Kidney (tissue), 14 donors: ENCODE data around the gene OR52B6. TPM values are rescaled to one million over a fixed set of nuclear protein-coding genes. Genes with fewer than 3 reads are reported as not detected.

Source experiments
- DNase-seq, 5 donors: peaks; one replicate each; pipeline ENCODE4 v3.0.0-alpha.2; 2013 to 2020
- FAIRE-seq: peaks from 2 replicates; lab custom pipeline; 2012; peaks lifted over from hg19 to GRCh38; lab: Jason Lieb, UNC
- H3K27ac ChIP-seq, 2 donors: one replicate each; pipeline ENCODE4 v1.7.0; 2013; ENCODE audit warnings: low read depth in 2 of 2, low read length in 2 of 2, inconsistent platforms in 1 of 2
- H3K27me3 ChIP-seq: one replicate; pipeline ENCODE4 v1.7.1; 2013; ENCODE audit warnings: low read length, inconsistent platforms; ENCODE audit not compliant: control insufficient read depth, insufficient read depth
- H3K36me3 ChIP-seq, 3 donors: one replicate each; pipeline versions ENCODE4 v1.7.0 to v1.7.1; 2013; ENCODE audit warnings: low read length in 3 of 3, control low read depth in 1 of 3, inconsistent platforms in 1 of 3; ENCODE audit not compliant: insufficient read depth in 3 of 3, control insufficient read depth in 2 of 3
- H3K4me1 ChIP-seq, 3 donors: one replicate each; pipeline versions ENCODE4 v1.7.0 to v1.7.1; 2013; ENCODE audit warnings: low read length in 3 of 3, inconsistent platforms in 1 of 3, low read depth in 1 of 3; ENCODE audit not compliant: control insufficient read depth in 2 of 3, insufficient read depth in 2 of 3
- H3K4me3 ChIP-seq, 3 donors: one replicate each; pipeline versions ENCODE4 v1.7.0 to v1.8.1; 2013; ENCODE audit warnings: low read length in 3 of 3, control low read depth in 1 of 3, inconsistent platforms in 1 of 3
- H3K9ac ChIP-seq, 3 donors: one replicate each; pipeline versions ENCODE4 v1.7.0 to v1.7.1; 2013; ENCODE audit warnings: low read length in 3 of 3, control low read depth in 1 of 3, inconsistent platforms in 1 of 3
- H3K9me3 ChIP-seq, 3 donors: one replicate each; pipeline versions ENCODE4 v1.7.0 to v1.7.1; 2013; ENCODE audit warnings: low read length in 3 of 3, control low read depth in 1 of 3, inconsistent platforms in 1 of 3; ENCODE audit not compliant: control insufficient read depth in 2 of 3, insufficient read depth in 1 of 3
- intact Hi-C: fragments of 100-400 bp; cut with DNase I; formaldehyde crosslinking; loops from one replicate; pipeline ENCODE4 v1.11.1; 2022
- polyA plus RNA-seq: library from polyadenylated mRNA; stranded (reverse); fragments of 350-450 nt; fragmentation: Illumina TruSeq; extraction: RNeasy Lipid Tissue Mini Kit (QIAGEN cat#74804); gene quantifications from one replicate; pipeline ENCODE4 v1.2.3, GENCODE V29; 2014; ENCODE audit warnings: low read depth, low replicate concordance; ENCODE audit not compliant: insufficient read depth
- total RNA-seq: library from RNA; stranded (reverse); fragmentation: NEBNext Ultra II Directional; extraction: Animal tissue kit (Norgen Biotek cat#: 25700); gene quantifications from one replicate; pipeline ENCODE4 v1.2.1, GENCODE V29; 2021
- TF ChIP-seq, protein P1 (sequence below): IDR thresholded peaks from 3 replicates; pipeline ENCODE4 v1.5.1; 2012; ENCODE audit warnings: mild to moderate bottlenecking, moderate library complexity, borderline replicate concordance; ENCODE audit not compliant: insufficient read depth; ENCODE audit errors: extremely low read depth
- donor health status: control.
- donor health status: control.
- donor health status: control.
- donor health status: control.
- donor health status: control.
- donor health status: DM: yes; HTN: yes; CAD: no.
- donor health status: Normal renal cell carcinoma (clear cell type).

OR52B6 gene
- total and polyA plus RNA-seq, 2 donors from 2014 or later = not detected

DNA sequence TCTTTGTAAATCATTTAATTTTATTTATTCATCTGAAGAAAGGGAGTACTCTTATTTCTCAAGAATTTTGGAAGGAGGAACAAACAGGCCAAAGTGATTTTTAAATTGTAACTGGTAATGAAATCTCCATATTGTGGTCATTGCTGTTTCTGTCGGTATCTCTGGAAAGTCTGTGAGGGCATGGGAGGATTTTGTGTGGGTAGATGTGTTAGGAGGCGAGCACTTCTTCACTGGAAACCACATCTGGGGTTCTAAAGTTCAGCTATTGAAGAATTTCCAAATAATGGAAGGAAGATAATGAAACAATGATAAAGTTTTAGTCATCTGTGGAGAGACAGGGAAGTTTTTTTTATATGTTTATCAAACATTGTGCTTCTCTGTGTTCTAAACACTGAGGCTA lies 50.7 kb downstream of the OR52B6 start:
- H3K36me3 ChIP-seq = no peaks in the 10 kb centered on the region
- TF ChIP-seq, protein P1, sequence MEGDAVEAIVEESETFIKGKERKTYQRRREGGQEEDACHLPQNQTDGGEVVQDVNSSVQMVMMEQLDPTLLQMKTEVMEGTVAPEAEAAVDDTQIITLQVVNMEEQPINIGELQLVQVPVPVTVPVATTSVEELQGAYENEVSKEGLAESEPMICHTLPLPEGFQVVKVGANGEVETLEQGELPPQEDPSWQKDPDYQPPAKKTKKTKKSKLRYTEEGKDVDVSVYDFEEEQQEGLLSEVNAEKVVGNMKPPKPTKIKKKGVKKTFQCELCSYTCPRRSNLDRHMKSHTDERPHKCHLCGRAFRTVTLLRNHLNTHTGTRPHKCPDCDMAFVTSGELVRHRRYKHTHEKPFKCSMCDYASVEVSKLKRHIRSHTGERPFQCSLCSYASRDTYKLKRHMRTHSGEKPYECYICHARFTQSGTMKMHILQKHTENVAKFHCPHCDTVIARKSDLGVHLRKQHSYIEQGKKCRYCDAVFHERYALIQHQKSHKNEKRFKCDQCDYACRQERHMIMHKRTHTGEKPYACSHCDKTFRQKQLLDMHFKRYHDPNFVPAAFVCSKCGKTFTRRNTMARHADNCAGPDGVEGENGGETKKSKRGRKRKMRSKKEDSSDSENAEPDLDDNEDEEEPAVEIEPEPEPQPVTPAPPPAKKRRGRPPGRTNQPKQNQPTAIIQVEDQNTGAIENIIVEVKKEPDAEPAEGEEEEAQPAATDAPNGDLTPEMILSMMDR = no peak
- no peaks in the 10 kb centered on the region for H3K9me3 ChIP-seq
- H3K27me3 ChIP-seq = no peaks in the 10 kb centered on the region
- no peak overlapping the region for H3K4me3 ChIP-seq
- no peak overlapping the region for H3K27ac ChIP-seq
- no peaks in the 10 kb centered on the region for H3K4me1 ChIP-seq
- H3K9ac ChIP-seq = no peak overlapping the region
- FAIRE-seq (no peak), DNase-seq (no peak)
- intact Hi-C loops = no loop called here

Other genes starting within 250 kb of the OR52B6 start
- gene OR51B5, start 237.4 kb upstream of the OR52B6 start, total RNA-seq = not detected
- not detected for gene OR51B5, start 237.4 kb upstream of the OR52B6 start, polyA plus RNA-seq
- not detected for gene OR51B6, start 229.4 kb upstream of the OR52B6 start, total RNA-seq
- gene OR51B6, start 229.4 kb upstream of the OR52B6 start, polyA plus RNA-seq = not detected
- not detected for gene OR51M1, start 197.1 kb upstream of the OR52B6 start, total RNA-seq
- not detected for gene OR51M1, start 197.1 kb upstream of the OR52B6 start, polyA plus RNA-seq
- not detected for gene OR51Q1, start 158.8 kb upstream of the OR52B6 start, total RNA-seq
- gene OR51Q1, start 158.8 kb upstream of the OR52B6 start, polyA plus RNA-seq = not detected
- gene OR51I1, start 139.4 kb upstream of the OR52B6 start, total RNA-seq = 0.35 TPM
- not detected for gene OR51I1, start 139.4 kb upstream of the OR52B6 start, polyA plus RNA-seq
- not detected for gene OR51I2, start 131.6 kb upstream of the OR52B6 start, total RNA-seq
- not detected for gene OR51I2, start 131.6 kb upstream of the OR52B6 start, polyA plus RNA-seq
- not detected for gene OR52D1, start 92.2 kb upstream of the OR52B6 start, total RNA-seq
- gene OR52D1, start 92.2 kb upstream of the OR52B6 start, polyA plus RNA-seq = not detected
- 0.35 TPM for gene UBQLN3, start 70.9 kb upstream of the OR52B6 start, total RNA-seq
- not detected for gene UBQLN3, start 70.9 kb upstream of the OR52B6 start, polyA plus RNA-seq
- gene UBQLNL, start 64.2 kb upstream of the OR52B6 start, total RNA-seq = 0.69 TPM
- 0.32 TPM for gene UBQLNL, start 64.2 kb upstream of the OR52B6 start, polyA plus RNA-seq
- 0.57 TPM for gene OR52H1, start 32.3 kb upstream of the OR52B6 start, total RNA-seq
- not detected for gene OR52H1, start 32.3 kb upstream of the OR52B6 start, polyA plus RNA-seq
- 6.5 TPM for gene TRIM6, start 15.8 kb downstream of the OR52B6 start, total RNA-seq
- gene TRIM6, start 15.8 kb downstream of the OR52B6 start, polyA plus RNA-seq = 7.4 TPM
- gene TRIM34, start 44.1 kb downstream of the OR52B6 start, total RNA-seq = 6.7 TPM
- gene TRIM34, start 44.1 kb downstream of the OR52B6 start, polyA plus RNA-seq = 5.9 TPM
- 27.7 TPM for gene TRIM5, start 104.2 kb downstream of the OR52B6 start, total RNA-seq
- 11.2 TPM for gene TRIM5, start 104.2 kb downstream of the OR52B6 start, polyA plus RNA-seq
- 80.9 TPM for gene TRIM22, start 108.9 kb downstream of the OR52B6 start, total RNA-seq
- gene TRIM22, start 108.9 kb downstream of the OR52B6 start, polyA plus RNA-seq = 11.5 TPM
- 0.28 TPM for gene OR56B1, start 155.6 kb downstream of the OR52B6 start, total RNA-seq
- gene OR56B1, start 155.6 kb downstream of the OR52B6 start, polyA plus RNA-seq = not detected
- gene OR52N4, start 173.4 kb downstream of the OR52B6 start, total RNA-seq = 0.60 TPM
- gene OR52N4, start 173.4 kb downstream of the OR52B6 start, polyA plus RNA-seq = not detected
- not detected for gene OR52N5, start 202.5 kb downstream of the OR52B6 start, total RNA-seq
- not detected for gene OR52N5, start 202.5 kb downstream of the OR52B6 start, polyA plus RNA-seq
- not detected for gene OR52N1, start 210.4 kb downstream of the OR52B6 start, total RNA-seq
- gene OR52N1, start 210.4 kb downstream of the OR52B6 start, polyA plus RNA-seq = not detected
- gene OR52N2, start 228.0 kb downstream of the OR52B6 start, total RNA-seq = not detected
- gene OR52N2, start 228.0 kb downstream of the OR52B6 start, polyA plus RNA-seq = not detected